H9 (cell line): ENCODE results near the gene SNAP47. TPM values are rescaled to one million over a fixed set of nuclear protein-coding genes. Genes with fewer than 3 reads are reported as not detected.

Source experiments
- DNase-seq: peaks from one replicate; pipeline ENCODE4 v3.0.0-alpha.2; 2017
- H2AFZ ChIP-seq: one replicate; pipeline ENCODE4 v1.6.1; 2013; ENCODE audit warnings: mild to moderate bottlenecking, low read length, control low read depth, moderate library complexity
- H2AK5ac ChIP-seq: 2 replicates; pipeline ENCODE4 v1.6.1; 2013; ENCODE audit warnings: low read length, control low read depth, mixed read lengths; ENCODE audit not compliant: insufficient read length
- H2BK120ac ChIP-seq: one replicate; pipeline ENCODE4 v1.6.1; 2013; ENCODE audit warnings: low read depth, mild to moderate bottlenecking, low read length, control low read depth, inconsistent platforms; ENCODE audit not compliant: poor library complexity, severe bottlenecking
- H2BK12ac ChIP-seq: 2 replicates; pipeline ENCODE4 v1.6.1; 2013; ENCODE audit warnings: low read length, control low read depth, mixed read lengths, low read depth; ENCODE audit not compliant: insufficient read length
- H2BK15ac ChIP-seq: 2 replicates; pipeline ENCODE4 v1.6.1; 2013; ENCODE audit warnings: low read depth, low read length, control low read depth
- H2BK20ac ChIP-seq: one replicate; pipeline ENCODE4 v1.6.1; 2013; ENCODE audit warnings: low read depth, mild to moderate bottlenecking, low read length, control low read depth, inconsistent platforms; ENCODE audit not compliant: poor library complexity, severe bottlenecking
- H2BK5ac ChIP-seq: 2 replicates; pipeline ENCODE4 v1.6.1; 2013; ENCODE audit warnings: low read length, control low read depth, mixed read lengths; ENCODE audit not compliant: insufficient read length
- H3K14ac ChIP-seq: 2 replicates; pipeline ENCODE4 v1.6.1; 2013; ENCODE audit warnings: low read length, control low read depth; ENCODE audit not compliant: insufficient read depth
- H3K18ac ChIP-seq: 2 replicates; pipeline ENCODE4 v1.6.1; 2013; ENCODE audit warnings: low read depth, mild to moderate bottlenecking, mixed read lengths, low read length, control low read depth; ENCODE audit not compliant: insufficient read length
- H3K23ac ChIP-seq: 2 replicates; pipeline ENCODE4 v1.6.1; 2013; ENCODE audit warnings: low read length, control low read depth, mixed read lengths, low read depth; ENCODE audit not compliant: insufficient read length
- H3K23me2 ChIP-seq: 2 replicates; pipeline ENCODE4 v1.6.1; 2013; ENCODE audit warnings: low read depth, mild to moderate bottlenecking, mixed read lengths, low read length, control low read depth; ENCODE audit not compliant: insufficient read length, poor library complexity, severe bottlenecking
- H3K27ac ChIP-seq: 2 replicates; pipeline ENCODE4 v1.5.1; 2013; ENCODE audit warnings: low read length, control low read depth, mixed read lengths, low read depth; ENCODE audit not compliant: insufficient read length
- H3K27me3 ChIP-seq: 2 replicates; pipeline ENCODE4 v1.6.1; 2013; ENCODE audit warnings: low read length, control low read depth, inconsistent platforms; ENCODE audit not compliant: insufficient read depth
- H3K4ac ChIP-seq: 2 replicates; pipeline ENCODE4 v1.6.1; 2013; ENCODE audit warnings: low read depth, mild to moderate bottlenecking, control low read depth, inconsistent platforms, low read length, moderate library complexity
- H3K4me1 ChIP-seq: 2 replicates; pipeline ENCODE4 v1.6.1; 2013; ENCODE audit warnings: low read length, control low read depth, inconsistent platforms; ENCODE audit not compliant: insufficient read depth
- H3K4me2 ChIP-seq: 2 replicates; pipeline ENCODE4 v1.6.1; 2013; ENCODE audit warnings: low read length, control low read depth, mixed read lengths; ENCODE audit not compliant: insufficient read length, insufficient read depth
- H3K56ac ChIP-seq: 2 replicates; pipeline ENCODE4 v1.6.1; 2013; ENCODE audit warnings: low read depth, mild to moderate bottlenecking, mixed read lengths, low read length, control low read depth; ENCODE audit not compliant: insufficient read length
- H3K79me1 ChIP-seq: 2 replicates; pipeline ENCODE4 v1.6.1; 2013; ENCODE audit warnings: low read depth, mild to moderate bottlenecking, moderate library complexity, low read length, control low read depth, inconsistent platforms; ENCODE audit not compliant: insufficient read depth, poor library complexity, severe bottlenecking
- H3K79me2 ChIP-seq: 2 replicates; pipeline ENCODE4 v1.6.1; 2013; ENCODE audit warnings: low read length, control low read depth, inconsistent platforms; ENCODE audit not compliant: insufficient read depth
- H3K9ac ChIP-seq: 2 replicates; pipeline ENCODE4 v1.6.1; 2013; ENCODE audit warnings: low read length, control low read depth, mixed read lengths; ENCODE audit not compliant: insufficient read length; ENCODE audit errors: extremely low read depth
- H3K9me3 ChIP-seq: one replicate; pipeline ENCODE4 v1.6.1; 2013; ENCODE audit warnings: low read depth, low read length, inconsistent platforms; ENCODE audit not compliant: control insufficient read depth
- H3T11ph ChIP-seq: one replicate; pipeline ENCODE4 v1.6.1; 2013; ENCODE audit warnings: mild to moderate bottlenecking, low read length, control low read depth, inconsistent platforms
- H4K20me1 ChIP-seq: one replicate; pipeline ENCODE4 v1.6.1; 2013; ENCODE audit not compliant: control insufficient read depth, insufficient read length, insufficient read depth
- H4K5ac ChIP-seq: 2 replicates; pipeline ENCODE4 v1.6.1; 2013; ENCODE audit warnings: low read depth, mild to moderate bottlenecking, mixed read lengths, low read length, control low read depth; ENCODE audit not compliant: insufficient read length
- H4K8ac ChIP-seq: replicated peaks from 2 replicates; pipeline ENCODE4 v1.6.1; 2013; ENCODE audit warnings: low read length, control low read depth, mixed read lengths, low read depth; ENCODE audit not compliant: insufficient read length
- H4K91ac ChIP-seq: 2 replicates; pipeline ENCODE4 v1.6.1; 2013; ENCODE audit warnings: low read depth, mild to moderate bottlenecking, moderate library complexity, mixed read lengths, low read length, control low read depth; ENCODE audit not compliant: insufficient read length
- H3K27ac Mint-ChIP-seq, 3 experiments: 2 replicates in 2 of 3; 3 replicates in 1 of 3; pipeline ENCODE4 v1.8.0; 2020 to 2021; ENCODE audit warnings: mixed read lengths in 3 of 3, mild to moderate bottlenecking in 1 of 3, moderate library complexity in 1 of 3
- H3K27me3 Mint-ChIP-seq: 2 replicates; pipeline ENCODE4 v1.8.0; 2021; ENCODE audit warnings: low read depth, mild to moderate bottlenecking, moderate library complexity, mixed read lengths
- H3K36me3 Mint-ChIP-seq, 3 experiments: 2 replicates in 2 of 3; 3 replicates in 1 of 3; pipeline ENCODE4 v1.8.0; 2020 to 2021; ENCODE audit warnings: low read depth in 3 of 3, mixed read lengths in 3 of 3; ENCODE audit not compliant: insufficient read depth in 1 of 3
- H3K4me1 Mint-ChIP-seq, 2 experiments: 2 replicates each; pipeline ENCODE4 v1.8.0; 2020; ENCODE audit warnings: mixed read lengths in 2 of 2
- H3K4me3 Mint-ChIP-seq, 2 experiments: 2 replicates in 1 of 2; 3 replicates in 1 of 2; pipeline ENCODE4 v1.8.0; 2020 to 2021; ENCODE audit warnings: mild to moderate bottlenecking in 2 of 2, mixed read lengths in 2 of 2, moderate library complexity in 1 of 2
- H3K9me3 Mint-ChIP-seq, 2 experiments: 2 replicates in 1 of 2; 3 replicates in 1 of 2; pipeline ENCODE4 v1.8.0; 2020; ENCODE audit warnings: mild to moderate bottlenecking in 2 of 2, mixed read lengths in 2 of 2, moderate library complexity in 1 of 2
- WGBS: extraction: QIAGEN DNeasy Blood & Tissue Kit; methylation state at CpG from one replicate; pipeline ENCODE4 v1.1.7; 2013; ENCODE audit warnings: missing lambda C conversion rate, low lambda C conversion rate, mixed read lengths; ENCODE audit not compliant: insufficient read length; ENCODE audit errors: extremely low coverage; 5-methylcytosine and 5-hydroxymethylcytosine counted together
- total RNA-seq: library from RNA; stranded (reverse); gene quantifications from 2 replicates; pipeline ENCODE4 v1.2.1, GENCODE V29; 2021
- TF ChIP-seq, protein P1 (sequence below): fragments of 200-600 bp; sonication (generic); conservative IDR thresholded peaks from 3 replicates; pipeline ENCODE4 v1.8.0; 2021; ENCODE audit warnings: antibody characterized with exemption, mild to moderate bottlenecking

Gene SNAP47
- total RNA-seq, 1 experiment from 2014 or later = 44.1 TPM

GRCh38 chr1:227828786-227829185 lies 93.6 kb downstream of the SNAP47 start:
- H2AK5ac ChIP-seq = no peak overlapping the region
- H3K9me3 Mint-ChIP-seq = peaks cover 14 to 21% of the 10 kb centered on the region in 2 experiments
- H3K27me3 ChIP-seq = no peaks in the 10 kb centered on the region
- H4K8ac ChIP-seq = no peak overlapping the region
- no peaks in the 10 kb centered on the region for H3K23me2 ChIP-seq
- no peak overlapping the region for H3K4me2 ChIP-seq
- H3K56ac ChIP-seq = no peak overlapping the region
- peaks cover 42% of the 10 kb centered on the region for H3K27me3 Mint-ChIP-seq
- H3K23ac ChIP-seq = no peak overlapping the region
- H3K9ac ChIP-seq = no peak overlapping the region
- H3K4ac ChIP-seq = no peak overlapping the region
- H2AFZ ChIP-seq = no peak overlapping the region
- H3K9me3 ChIP-seq = no peaks in the 10 kb centered on the region
- no peaks in the 10 kb centered on the region for H3K4me1 Mint-ChIP-seq
- H2BK5ac ChIP-seq = no peak overlapping the region
- TF ChIP-seq, protein P1, sequence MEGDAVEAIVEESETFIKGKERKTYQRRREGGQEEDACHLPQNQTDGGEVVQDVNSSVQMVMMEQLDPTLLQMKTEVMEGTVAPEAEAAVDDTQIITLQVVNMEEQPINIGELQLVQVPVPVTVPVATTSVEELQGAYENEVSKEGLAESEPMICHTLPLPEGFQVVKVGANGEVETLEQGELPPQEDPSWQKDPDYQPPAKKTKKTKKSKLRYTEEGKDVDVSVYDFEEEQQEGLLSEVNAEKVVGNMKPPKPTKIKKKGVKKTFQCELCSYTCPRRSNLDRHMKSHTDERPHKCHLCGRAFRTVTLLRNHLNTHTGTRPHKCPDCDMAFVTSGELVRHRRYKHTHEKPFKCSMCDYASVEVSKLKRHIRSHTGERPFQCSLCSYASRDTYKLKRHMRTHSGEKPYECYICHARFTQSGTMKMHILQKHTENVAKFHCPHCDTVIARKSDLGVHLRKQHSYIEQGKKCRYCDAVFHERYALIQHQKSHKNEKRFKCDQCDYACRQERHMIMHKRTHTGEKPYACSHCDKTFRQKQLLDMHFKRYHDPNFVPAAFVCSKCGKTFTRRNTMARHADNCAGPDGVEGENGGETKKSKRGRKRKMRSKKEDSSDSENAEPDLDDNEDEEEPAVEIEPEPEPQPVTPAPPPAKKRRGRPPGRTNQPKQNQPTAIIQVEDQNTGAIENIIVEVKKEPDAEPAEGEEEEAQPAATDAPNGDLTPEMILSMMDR = no peak
- H2BK120ac ChIP-seq = no peak overlapping the region
- H2BK15ac ChIP-seq = no peak overlapping the region
- H3K27ac ChIP-seq = no peak overlapping the region
- H3K4me1 ChIP-seq = no peaks in the 10 kb centered on the region
- no peak overlapping the region for H3K18ac ChIP-seq
- H4K20me1 ChIP-seq = no peaks in the 10 kb centered on the region
- WGBS = no CpG with 5 or more reads among the region's 3 CpGs
- H3K14ac ChIP-seq = no peak overlapping the region
- H3K79me2 ChIP-seq = no peaks in the 10 kb centered on the region
- H3K36me3 Mint-ChIP-seq = no peaks in the 10 kb centered on the region
- H3K4me3 Mint-ChIP-seq = no peak overlapping the region
- no peak overlapping the region for H2BK12ac ChIP-seq
- no peak overlapping the region for H2BK20ac ChIP-seq
- H3K79me1 ChIP-seq = no peaks in the 10 kb centered on the region
- H4K91ac ChIP-seq = no peak overlapping the region
- no peak overlapping the region for H4K5ac ChIP-seq
- H3K27ac Mint-ChIP-seq = no peak overlapping the region
- H3T11ph ChIP-seq = no peak overlapping the region
- DNase-seq = no peak

Other genes starting within 250 kb of the SNAP47 start
- gene ZNF678, start 171.9 kb upstream of the SNAP47 start, total RNA-seq = 24.4 and 25.3 TPM in 2 replicates
- 24.4 and 26.0 TPM in 2 replicates for gene JMJD4, start 133 bp upstream of the SNAP47 start, total RNA-seq
- gene PRSS38, start 80.2 kb downstream of the SNAP47 start, total RNA-seq = not detected in 2 replicates
- 0.66 and 0.77 TPM in 2 replicates for gene WNT9A, start 212.5 kb downstream of the SNAP47 start, total RNA-seq